NCI-H1048 (cell line): ENCODE results near the gene KMT2A.
"Not testable (repeated sequence)": the region's sequence is repeated elsewhere in the genome, so short reads cannot be mapped to it uniquely, and the experiment has no call there.

ENCODE experiments used
- DNase-seq: peaks from one replicate; lab custom pipeline; 2025; lab: John Stamatoyannopoulos, UW

Gene KMT2A

GRCh38 chr11:118533769-118534729 lies 97.8 kb downstream of the KMT2A start:
- no peak for DNase-seq

GRCh38 chr11:118535261-118535660 lies 99.0 kb downstream of the KMT2A start:
- no peak for DNase-seq

- DNase-seq = no peak
Observed at GRCh38 chr11:118536726-118537125, 100.4 kb downstream of the KMT2A start.

GRCh38 chr11:118537409-118537980 lies 101.2 kb downstream of the KMT2A start:
- no peak for DNase-seq

GRCh38 chr11:118544010-118544646 lies 107.8 kb downstream of the KMT2A start:
- DNase-seq = no peak

- no peak for DNase-seq
Observed at GRCh38 chr11:118544647-118545010, 108.3 kb downstream of the KMT2A start.

- DNase-seq = no peak
Observed at GRCh38 chr11:118545533-118545932, 109.2 kb downstream of the KMT2A start.

- DNase-seq = no peak
Observed at GRCh38 chr11:118547132-118547531, 110.8 kb downstream of the KMT2A start.

- DNase-seq = no peak
Observed at GRCh38 chr11:118552341-118552740, 116.0 kb downstream of the KMT2A start.

- no peak for DNase-seq
Observed at GRCh38 chr11:118560806-118561205, 124.5 kb downstream of the KMT2A start.

GRCh38 chr11:118565051-118565450 lies 128.8 kb downstream of the KMT2A start:
- DNase-seq = no peak

- no peak for DNase-seq
Observed at GRCh38 chr11:118569670-118570069, 133.4 kb downstream of the KMT2A start.

GRCh38 chr11:118570787-118571186 lies 134.5 kb downstream of the KMT2A start:
- DNase-seq = no peak

- DNase-seq = not testable (repeated sequence)
Observed at GRCh38 chr11:118571701-118572060, 135.4 kb downstream of the KMT2A start.

GRCh38 chr11:118572061-118572980 lies 136.0 kb downstream of the KMT2A start, which contains the start of gene ARCN1:
ARCN1 (plus strand) TSS chr11:118572409; CDS start chr11:118572548, 139 bp downstream.
- no peak for DNase-seq

GRCh38 chr11:118572981-118573550 lies 136.8 kb downstream of the KMT2A start:
- no peak for DNase-seq

- DNase-seq = no peak
Observed at GRCh38 chr11:118574636-118575035, 138.3 kb downstream of the KMT2A start.
